ENCODE measurements around the gene SERPINB6.

GRCh38 chr6:2958331-2958711, 13.0 kb downstream of the SERPINB6 start:
- TF ChIP-seq POLR2AphosphoS5 (IDR thresholded peaks at IDR 0.05; ENCODE audit: low read depth) (no peak), CTCF (IDR thresholded peaks at IDR 0.05; ENCODE audit: insufficient read depth, low read length) (no peak), GABPA (IDR thresholded peaks at IDR 0.05; ENCODE audit: low read depth) (no peak), REST (IDR thresholded peaks at IDR 0.05; ENCODE audit: insufficient replicate concordance, low read depth) (no peak), SPI1 (IDR thresholded peaks at IDR 0.05; ENCODE audit: borderline replicate concordance, low read depth) (no peak)

Measured in HL-60 (cell line).